Effector memory CD8-positive, alpha-beta T cell (primary cell): ENCODE measurements around the gene EPB41L3.
"Not testable (repeated sequence)": the region's sequence is repeated elsewhere in the genome, so short reads cannot be mapped to it uniquely, and the experiment has no call there.

Experiments
- ATAC-seq: fragments of 150-1000 bp; cut with Tn5 transposase; replicated peaks from 2 replicates; pipeline ENCODE4 v1.10.0; 2021; ENCODE audit warnings: mild to moderate bottlenecking, moderate library complexity
- DNase-seq, 3 experiments: peaks; one replicate each; pipeline ENCODE4 v3.0.0; 2021
- H3K27ac Mint-ChIP-seq, 2 donors: one replicate each; pipeline ENCODE4 v1.8.0; 2022; ENCODE audit warnings: mild to moderate bottlenecking in 2 of 2, mixed read lengths in 2 of 2, moderate library complexity in 2 of 2
- H3K27me3 Mint-ChIP-seq, 2 donors: one replicate each; pipeline ENCODE4 v1.8.0; 2022; ENCODE audit warnings: mixed read lengths in 2 of 2
- H3K36me3 Mint-ChIP-seq: one replicate; pipeline ENCODE4 v1.8.0; 2022; ENCODE audit warnings: mild to moderate bottlenecking, moderate library complexity, mixed read lengths; ENCODE audit not compliant: insufficient read depth
- H3K4me1 Mint-ChIP-seq, 2 donors: one replicate each; pipeline ENCODE4 v1.8.0; 2022; ENCODE audit warnings: low read depth in 2 of 2, mixed read lengths in 2 of 2
- H3K4me3 Mint-ChIP-seq, 2 donors: one replicate each; pipeline ENCODE4 v1.8.0; 2022; ENCODE audit warnings: mild to moderate bottlenecking in 2 of 2, mixed read lengths in 2 of 2, moderate library complexity in 2 of 2
- H3K9me3 Mint-ChIP-seq, 2 donors: one replicate each; pipeline ENCODE4 v1.8.0; 2022; ENCODE audit warnings: mixed read lengths in 2 of 2
- total RNA-seq, 9 experiments: gene quantifications; one replicate each; lab custom pipeline; 2026; lab: John Stamatoyannopoulos, UW

EPB41L3 gene
- total RNA-seq, result 0 to 8.1 (median 0.25) reads per million in 9 experiments

DNA sequence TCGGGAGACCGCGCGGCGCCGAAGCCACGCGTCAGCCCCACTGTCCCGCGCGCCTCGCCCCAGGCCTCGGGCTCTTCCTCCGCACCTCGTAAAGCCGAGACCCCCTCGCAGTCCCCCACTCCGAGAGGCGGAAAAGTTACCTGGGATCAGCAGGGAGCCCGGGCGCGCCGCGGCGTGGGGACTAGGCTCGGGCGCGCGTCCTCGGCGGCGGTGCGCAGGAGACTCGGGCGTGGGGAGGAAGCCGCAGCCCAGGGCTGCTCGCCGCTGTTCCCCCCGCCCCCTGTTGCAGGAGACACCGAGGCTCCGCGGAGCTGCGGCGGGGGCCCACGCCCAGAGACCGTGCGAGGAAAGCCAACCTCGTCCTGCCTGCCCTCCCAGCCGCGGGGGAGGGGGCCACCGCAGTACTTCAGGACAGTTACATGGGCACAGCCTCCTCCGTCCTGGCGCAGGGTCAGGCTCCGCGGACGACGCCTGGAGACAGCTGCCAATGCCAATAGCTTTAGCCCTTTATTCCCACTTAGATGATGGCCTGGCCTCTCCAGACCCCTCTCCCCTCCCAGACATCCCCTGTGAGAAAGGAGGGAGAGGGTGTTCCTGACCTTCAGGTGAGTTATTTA is at the start of gene EPB41L3:
Gene EPB41L3, minus strand, starts transcription at position 225 of the 617 bp plus-strand sequence. CDS start 54,814 bp downstream, outside the sequence.
- no peaks in the 10 kb centered on the region for H3K36me3 Mint-ChIP-seq
- no peak within 1 kb of the TSS for H3K4me3 Mint-ChIP-seq
- H3K9me3 Mint-ChIP-seq, result peaks cover 0 to 3% of the 10 kb centered on the region in 2 donors
- no peak for ATAC-seq
- no peak for DNase-seq
- peaks cover 29 to 31% of the 10 kb centered on the region in 2 donors for H3K27me3 Mint-ChIP-seq
- H3K27ac Mint-ChIP-seq, result no peak within 1 kb of the TSS
- no peaks in the 10 kb centered on the region for H3K4me1 Mint-ChIP-seq

DNA sequence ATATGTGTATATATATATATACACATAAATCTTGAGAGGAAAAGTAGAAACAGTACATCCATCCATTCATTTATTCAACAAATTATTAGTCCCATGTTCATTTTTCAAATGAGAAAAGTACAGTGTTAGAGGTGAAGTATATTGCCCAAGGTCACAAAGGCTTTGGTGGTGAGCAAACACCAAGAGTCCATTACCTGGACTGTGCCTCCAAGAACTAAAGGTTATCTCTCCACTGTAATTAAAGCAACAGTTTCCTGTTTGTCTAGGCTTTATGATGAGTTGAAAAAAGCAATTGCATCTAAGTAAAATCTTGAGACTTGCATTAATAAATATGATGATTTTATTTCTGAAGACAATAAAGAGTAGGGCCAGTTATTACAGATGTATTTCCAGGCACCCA is 44.7 kb upstream of the EPB41L3 start:
- Mint-ChIP-seq H3K4me1 (no peaks in the 10 kb centered on the region), H3K27ac (no peak overlapping the region), H3K36me3 (no peaks in the 10 kb centered on the region), H3K9me3 (peaks cover 5 to 6% of the 10 kb centered on the region in 2 donors), H3K27me3 (no peaks in the 10 kb centered on the region), H3K4me3 (no peak overlapping the region)
- no peak for ATAC-seq
- DNase-seq, result no peak

DNA sequence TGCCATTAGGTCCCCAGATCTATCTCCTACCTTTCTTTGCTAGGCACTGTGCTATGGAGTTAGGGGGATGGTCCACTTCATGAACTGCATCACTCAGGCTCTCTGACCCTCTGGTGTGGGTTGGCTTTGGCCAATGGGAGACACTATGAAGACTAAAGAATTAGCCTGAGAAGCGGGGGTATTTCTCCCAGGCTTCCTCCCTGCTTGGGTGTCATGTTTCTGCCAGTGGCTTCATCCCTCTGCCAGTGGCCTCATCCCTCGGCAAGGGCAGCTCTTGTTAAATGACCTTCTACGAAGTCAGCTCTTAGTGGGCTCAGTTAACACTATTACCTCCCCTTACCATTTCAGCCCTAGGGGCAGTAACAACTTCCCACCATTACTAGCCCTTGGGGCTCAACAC is 41.9 kb upstream of the EPB41L3 start:
- Mint-ChIP-seq H3K27ac (no peak overlapping the region), H3K4me3 (no peak overlapping the region), H3K4me1 (no peaks in the 10 kb centered on the region), H3K27me3 (no peaks in the 10 kb centered on the region), H3K9me3 (peaks cover 0 to under 1% of the 10 kb centered on the region in 2 donors), H3K36me3 (no peaks in the 10 kb centered on the region)
- ATAC-seq (no peak), DNase-seq (no peak)

DNA sequence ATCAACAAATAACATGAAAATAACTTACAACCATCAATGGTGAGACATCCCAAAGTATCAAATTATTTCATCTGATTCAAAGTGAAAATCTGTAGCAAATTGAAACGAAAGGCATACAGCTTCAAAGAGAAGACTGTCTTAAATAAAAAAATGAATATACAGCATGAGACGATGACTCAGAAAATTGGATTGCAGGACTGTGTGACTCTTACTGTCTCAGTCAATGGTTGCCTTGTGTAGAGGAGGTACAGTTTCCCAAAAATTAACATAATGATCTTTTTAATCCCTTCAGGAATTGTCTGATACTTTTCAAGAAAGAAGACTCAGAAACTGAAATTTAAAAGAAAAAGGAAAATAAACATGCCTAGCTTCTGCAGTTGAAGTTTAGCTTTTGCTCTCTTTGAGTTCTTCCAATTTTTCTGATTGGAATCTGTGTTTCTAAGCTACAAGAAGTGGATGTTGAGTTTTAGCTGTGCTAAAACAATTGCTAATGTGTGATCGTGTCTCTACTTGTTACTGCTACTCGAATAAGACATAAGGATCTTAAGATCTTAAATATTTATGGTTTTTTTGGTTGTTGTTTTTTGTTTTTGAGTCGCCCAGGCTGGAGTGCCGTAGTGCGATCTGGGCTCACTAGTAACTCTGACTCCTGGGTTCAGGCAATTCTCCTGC is 41.1 kb upstream of the EPB41L3 start:
- no peak overlapping the region for H3K4me3 Mint-ChIP-seq
- no peaks in the 10 kb centered on the region for H3K4me1 Mint-ChIP-seq
- H3K9me3 Mint-ChIP-seq, result no peaks in the 10 kb centered on the region
- no peak overlapping the region for H3K27ac Mint-ChIP-seq
- no peak for ATAC-seq
- no peaks in the 10 kb centered on the region for H3K36me3 Mint-ChIP-seq
- DNase-seq, result no peak
- H3K27me3 Mint-ChIP-seq, result no peaks in the 10 kb centered on the region

DNA sequence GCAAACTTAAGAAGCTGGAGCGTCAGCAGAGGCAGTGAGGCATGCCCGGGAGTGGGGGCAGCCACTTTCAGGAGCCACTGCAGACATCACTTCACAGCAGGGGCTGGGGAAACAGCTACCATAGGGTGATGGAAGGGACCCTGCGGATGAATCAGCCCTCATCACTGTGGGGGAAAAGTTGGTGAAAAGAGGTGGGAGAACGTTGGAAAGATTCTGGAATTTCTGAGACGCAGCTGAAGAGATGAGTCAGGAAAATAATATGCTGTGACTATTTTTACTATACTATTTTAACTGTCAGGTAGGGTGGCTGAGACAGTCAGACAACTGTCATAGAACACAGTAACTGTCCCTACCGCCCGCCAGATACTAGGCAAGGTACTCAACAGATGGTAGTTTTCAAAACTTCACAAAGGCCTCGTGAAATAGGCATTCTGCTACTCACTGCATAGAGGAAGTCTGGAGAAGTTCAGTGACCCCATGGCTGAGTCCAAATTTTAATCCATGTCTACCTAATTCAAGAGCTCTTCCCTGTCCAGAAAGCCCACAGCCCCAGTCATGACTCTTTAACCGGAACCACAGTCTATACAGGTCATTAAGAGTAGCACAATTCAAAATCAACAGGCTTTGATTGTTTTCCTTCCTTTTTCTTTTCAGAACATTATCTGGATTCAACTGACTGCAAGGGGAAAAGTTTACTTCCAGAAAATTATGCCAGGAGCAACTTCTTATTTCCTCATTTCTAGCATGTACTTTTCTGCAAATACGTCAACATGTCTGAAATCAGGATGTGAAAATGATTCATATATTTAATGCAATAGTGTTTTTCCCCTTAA is 39.3 kb upstream of the EPB41L3 start:
- no peak overlapping the region for H3K4me3 Mint-ChIP-seq
- H3K27me3 Mint-ChIP-seq, result no peaks in the 10 kb centered on the region
- DNase-seq (no peak), ATAC-seq (no peak)
- H3K4me1 Mint-ChIP-seq, result no peaks in the 10 kb centered on the region
- no peaks in the 10 kb centered on the region for H3K9me3 Mint-ChIP-seq
- H3K36me3 Mint-ChIP-seq, result no peaks in the 10 kb centered on the region
- H3K27ac Mint-ChIP-seq, result no peak overlapping the region

DNA sequence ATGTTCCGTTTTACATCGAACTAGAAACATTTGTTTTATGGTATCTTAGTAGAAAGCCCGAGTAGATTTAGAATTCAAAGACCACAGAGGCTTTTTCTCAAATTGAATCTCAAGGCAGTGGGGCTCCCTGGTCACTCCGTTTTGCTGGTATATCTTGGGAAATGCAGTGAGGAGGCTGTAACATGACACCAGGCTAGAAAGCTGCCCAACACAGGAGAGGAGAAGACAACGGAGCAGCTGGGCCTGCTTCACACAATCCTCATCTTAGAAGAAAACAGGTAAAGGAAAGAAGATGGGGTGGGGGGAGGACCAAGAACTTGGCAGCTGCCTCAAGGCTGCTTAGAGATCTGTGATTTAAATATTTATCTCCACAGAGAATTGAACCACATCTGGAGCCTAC is 38.3 kb upstream of the EPB41L3 start:
- no peaks in the 10 kb centered on the region for H3K4me1 Mint-ChIP-seq
- no peaks in the 10 kb centered on the region for H3K27me3 Mint-ChIP-seq
- H3K4me3 Mint-ChIP-seq, result no peak overlapping the region
- ATAC-seq (no peak), DNase-seq (no peak)
- no peaks in the 10 kb centered on the region for H3K36me3 Mint-ChIP-seq
- H3K27ac Mint-ChIP-seq, result no peak overlapping the region
- H3K9me3 Mint-ChIP-seq, result no peaks in the 10 kb centered on the region

DNA sequence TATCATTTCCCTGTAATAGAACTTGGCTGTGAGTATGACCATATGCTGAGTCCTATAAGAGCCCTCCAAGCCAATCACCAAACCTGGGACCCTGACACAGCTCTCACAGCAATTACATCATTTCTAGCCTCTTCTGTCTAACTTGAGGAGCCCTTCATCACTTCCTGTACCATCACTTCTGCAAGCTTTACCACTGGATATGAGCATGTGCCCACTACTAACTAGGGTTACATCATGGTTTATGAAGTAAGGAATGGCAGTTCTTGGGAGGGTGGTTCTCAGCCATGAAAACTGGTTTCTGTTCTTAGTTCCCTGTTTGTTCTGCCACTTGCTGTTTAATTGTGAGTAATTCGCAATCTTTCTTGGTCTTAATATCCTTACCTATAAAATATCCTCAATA is 31.0 kb upstream of the EPB41L3 start:
- H3K4me3 Mint-ChIP-seq, result no peak overlapping the region
- H3K36me3 Mint-ChIP-seq, result peaks cover 4% of the 10 kb centered on the region
- ATAC-seq (no peak), DNase-seq (no peak)
- peaks cover 10 to 11% of the 10 kb centered on the region in 2 donors for H3K27me3 Mint-ChIP-seq
- no peak overlapping the region for H3K27ac Mint-ChIP-seq
- H3K4me1 Mint-ChIP-seq, result no peaks in the 10 kb centered on the region
- H3K9me3 Mint-ChIP-seq, result peaks cover 2 to 14% of the 10 kb centered on the region in 2 donors

DNA sequence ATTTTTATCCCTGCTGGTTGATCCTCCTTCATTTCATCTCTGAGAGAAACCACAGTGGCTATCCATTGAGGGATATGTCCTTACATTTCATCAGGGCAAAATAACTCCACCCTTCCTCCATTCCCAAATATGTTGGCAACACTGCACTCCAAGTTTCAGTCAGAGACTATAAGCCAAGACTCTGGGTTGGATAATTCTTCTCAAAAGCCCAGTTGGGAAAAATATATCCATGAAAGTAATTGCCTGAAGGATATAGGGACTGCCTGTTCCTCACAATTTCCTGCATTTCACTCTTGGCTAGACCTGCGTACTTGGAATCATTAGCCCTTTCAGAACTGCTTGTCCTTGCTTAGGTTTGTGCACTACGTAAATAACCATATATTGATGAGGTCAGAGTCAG is 27.9 kb upstream of the EPB41L3 start:
- peaks cover 4% of the 10 kb centered on the region for H3K36me3 Mint-ChIP-seq

DNA sequence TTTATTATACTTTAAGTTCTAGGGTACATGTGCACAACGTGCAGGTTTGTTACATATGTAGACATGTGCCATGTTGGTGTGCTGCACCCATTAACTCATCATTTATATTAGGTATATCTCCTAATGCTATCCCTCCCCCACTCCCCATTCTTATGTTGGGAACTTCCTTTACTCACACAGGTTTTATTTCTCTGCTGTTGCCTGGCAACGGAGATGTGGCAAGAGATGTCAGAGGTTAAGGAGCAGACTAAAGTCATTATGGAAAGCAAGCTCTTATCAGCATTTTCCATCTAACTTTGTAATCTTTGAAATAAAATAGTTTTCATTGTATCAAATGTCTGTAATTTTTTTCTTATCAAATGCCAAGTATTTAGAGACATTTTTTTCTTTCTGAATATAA is 26.8 kb upstream of the EPB41L3 start:
- H3K9me3 Mint-ChIP-seq, result peaks cover 2 to 13% of the 10 kb centered on the region in 2 donors
- H3K36me3 Mint-ChIP-seq, H3K27ac Mint-ChIP-seq, DNase-seq, H3K4me1 Mint-ChIP-seq, H3K4me3 Mint-ChIP-seq, ATAC-seq, H3K27me3 Mint-ChIP-seq: not testable (repeated sequence)

More for the DNA sequence above, 27.9 kb upstream of the EPB41L3 start:
- H3K9me3 Mint-ChIP-seq, result peaks cover 2 to 14% of the 10 kb centered on the region in 2 donors
- no peak for ATAC-seq
- no peak for DNase-seq
- H3K27ac Mint-ChIP-seq, result no peak overlapping the region
- no peaks in the 10 kb centered on the region for H3K4me1 Mint-ChIP-seq
- H3K4me3 Mint-ChIP-seq, result no peak overlapping the region
- peaks cover 10 to 11% of the 10 kb centered on the region in 2 donors for H3K27me3 Mint-ChIP-seq

DNA sequence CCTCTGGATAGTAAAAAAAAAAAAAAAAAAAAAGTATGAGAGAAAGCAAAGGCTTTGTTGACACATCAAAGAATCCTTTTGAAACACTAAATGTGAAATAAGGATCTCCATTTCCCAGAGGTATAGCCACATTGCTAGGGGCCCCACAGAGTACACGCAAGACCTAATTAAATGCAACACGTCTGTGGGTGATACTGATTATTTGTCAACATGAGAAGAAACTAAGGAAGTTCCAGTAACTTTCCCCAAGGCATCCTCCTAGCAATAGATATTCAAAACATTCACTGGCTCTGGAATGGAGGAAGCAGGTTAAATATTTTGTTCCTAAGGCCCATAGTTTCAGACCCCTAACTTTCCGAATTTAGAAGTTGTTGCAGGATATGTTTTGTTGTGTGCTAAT is 24.6 kb upstream of the EPB41L3 start:
- H3K9me3 Mint-ChIP-seq, result peaks cover 0 to 5% of the 10 kb centered on the region in 2 donors
- H3K27ac Mint-ChIP-seq, result no peak overlapping the region
- ATAC-seq, result no peak
- no peak overlapping the region for H3K4me3 Mint-ChIP-seq
- no peaks in the 10 kb centered on the region for H3K27me3 Mint-ChIP-seq
- no peak for DNase-seq
- H3K4me1 Mint-ChIP-seq, result no peaks in the 10 kb centered on the region
- H3K36me3 Mint-ChIP-seq, result peaks cover 4% of the 10 kb centered on the region

DNA sequence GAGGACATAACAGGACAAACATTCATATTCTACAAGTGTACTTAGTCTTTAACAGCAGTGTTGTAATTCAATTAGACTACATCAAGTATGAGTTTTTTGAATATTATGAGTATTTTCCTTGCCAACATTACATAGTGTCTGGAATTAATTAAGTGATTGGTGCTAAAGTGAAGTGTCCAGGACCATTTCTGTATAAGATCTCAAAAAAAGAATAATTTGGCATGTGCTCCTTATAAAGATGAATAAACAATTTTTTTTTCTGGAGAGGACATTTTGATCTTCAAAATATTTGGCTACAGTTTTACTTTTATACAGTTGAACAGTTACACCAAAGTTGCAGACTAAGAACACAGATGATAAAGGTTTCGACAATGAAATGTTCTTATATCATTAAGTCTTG is 15.1 kb upstream of the EPB41L3 start:
- no peak overlapping the region for H3K27ac Mint-ChIP-seq

DNA sequence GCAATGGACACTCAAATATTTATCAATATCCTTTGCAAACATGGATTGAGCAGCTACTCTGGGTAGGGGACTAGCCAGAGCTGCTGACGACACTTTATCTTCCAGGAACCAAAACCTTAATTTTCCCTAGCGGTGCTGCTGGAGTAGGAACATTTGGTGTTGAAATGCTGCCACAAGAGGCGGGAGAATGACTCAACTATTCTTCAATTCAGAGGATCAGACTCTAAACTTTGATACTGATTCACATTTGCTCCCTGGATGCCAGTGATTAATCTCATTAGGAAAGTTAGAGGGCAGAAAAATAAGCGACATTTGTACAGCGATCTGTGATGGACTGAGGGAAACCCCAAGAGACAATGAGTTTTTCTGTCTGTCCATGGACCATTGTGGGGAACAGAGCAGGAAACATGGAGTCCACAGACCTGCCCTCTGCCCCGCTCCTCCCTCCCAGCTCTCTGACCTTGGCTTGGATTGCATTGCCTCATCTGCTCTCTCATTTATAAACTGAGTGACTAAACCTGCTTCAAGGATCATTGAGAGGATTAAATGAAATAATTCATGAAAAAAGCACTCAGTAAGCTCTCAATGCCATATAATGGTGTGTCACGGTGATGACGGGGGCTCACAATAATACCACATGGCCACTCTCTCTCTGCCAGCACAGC is 12.6 kb upstream of the EPB41L3 start:
- Mint-ChIP-seq H3K4me3 (no peak overlapping the region), H3K27me3 (peaks cover 0 to 7% of the 10 kb centered on the region in 2 donors)

More for the DNA sequence above, 15.1 kb upstream of the EPB41L3 start:
- ATAC-seq (no peak), DNase-seq (no peak)
- peaks cover 0 to 18% of the 10 kb centered on the region in 2 donors for H3K9me3 Mint-ChIP-seq
- no peaks in the 10 kb centered on the region for H3K4me1 Mint-ChIP-seq
- peaks cover 0 to 12% of the 10 kb centered on the region in 2 donors for H3K27me3 Mint-ChIP-seq
- no peak overlapping the region for H3K4me3 Mint-ChIP-seq
- no peaks in the 10 kb centered on the region for H3K36me3 Mint-ChIP-seq

DNA sequence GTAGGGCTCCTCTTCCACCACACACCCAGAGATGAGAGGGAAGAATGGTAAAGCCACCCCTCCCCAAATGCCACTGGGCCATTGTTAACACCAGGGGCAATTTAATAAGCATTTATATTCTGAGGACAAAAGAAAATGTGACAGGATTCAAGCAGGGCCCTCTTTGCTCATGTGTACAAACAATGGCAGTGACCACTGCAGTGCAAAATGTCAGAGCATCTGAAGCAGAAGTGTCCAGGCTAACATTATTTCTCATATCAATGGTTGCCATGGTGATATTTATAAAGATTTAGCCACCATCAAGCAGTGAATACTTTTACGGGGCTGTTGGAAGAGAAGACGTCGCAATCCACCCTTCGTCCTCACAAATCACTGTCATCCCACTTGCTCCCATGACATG is 10.8 kb upstream of the EPB41L3 start:
- no peaks in the 10 kb centered on the region for H3K4me1 Mint-ChIP-seq
- H3K4me3 Mint-ChIP-seq, result no peak overlapping the region
- peaks cover 0 to 11% of the 10 kb centered on the region in 2 donors for H3K9me3 Mint-ChIP-seq
- H3K27ac Mint-ChIP-seq, result no peak overlapping the region
- ATAC-seq (no peak), DNase-seq (no peak)
- H3K36me3 Mint-ChIP-seq, result no peaks in the 10 kb centered on the region
- H3K27me3 Mint-ChIP-seq, result peaks cover 0 to 7% of the 10 kb centered on the region in 2 donors

More for the DNA sequence above, 12.6 kb upstream of the EPB41L3 start:
- Mint-ChIP-seq H3K4me1 (no peaks in the 10 kb centered on the region), H3K27ac (no peak overlapping the region), H3K9me3 (peaks cover 0 to 11% of the 10 kb centered on the region in 2 donors), H3K36me3 (no peaks in the 10 kb centered on the region)
- no peak for DNase-seq
- ATAC-seq, result no peak
